ENCODE measurements around the gene ANXA8L1.
"Not testable (repeated sequence)": the region's sequence is repeated elsewhere in the genome, so short reads cannot be mapped to it uniquely, and the experiment has no call there.

DNA sequence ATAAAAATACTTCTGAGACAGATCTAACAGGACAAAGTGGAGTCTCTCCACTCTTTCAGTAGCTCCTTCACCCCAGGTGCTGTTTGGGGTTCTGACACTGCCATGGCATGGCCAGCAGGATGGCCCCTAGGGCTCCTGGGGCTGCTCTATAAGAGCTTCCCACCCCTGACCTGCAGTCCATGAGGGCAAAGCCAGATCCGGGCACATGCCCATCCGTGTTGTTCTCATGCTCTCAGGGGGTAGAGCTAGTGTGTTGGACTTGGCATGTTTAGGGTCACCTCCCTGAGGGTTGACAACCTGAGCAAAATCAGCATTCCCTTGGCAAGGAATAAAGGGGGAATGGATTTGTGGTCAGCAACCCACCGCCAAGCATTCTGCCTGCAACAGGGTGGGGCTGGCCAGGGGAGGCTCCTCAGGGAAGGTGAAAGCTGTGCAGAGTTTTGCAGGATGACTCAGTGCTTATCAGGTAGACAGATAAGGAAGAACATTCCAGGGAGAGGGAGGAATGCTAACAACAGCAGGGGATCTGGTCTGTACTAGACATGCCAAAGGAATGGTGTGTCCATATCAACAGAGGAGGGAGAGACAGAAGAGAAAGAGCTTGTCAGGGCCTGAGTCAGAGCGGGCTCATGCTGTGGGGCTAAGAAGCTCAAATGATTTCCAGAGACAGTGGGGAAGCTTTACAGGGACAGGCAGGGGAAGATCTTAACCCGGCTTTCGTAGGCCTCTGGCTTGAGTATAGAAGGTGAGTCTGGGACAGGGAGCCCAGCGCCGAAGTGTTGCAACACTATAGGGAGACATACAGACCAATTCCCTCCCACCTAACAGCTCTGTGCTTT, 21.1 kb downstream of the ANXA8L1 start:
- TF ChIP-seq, protein P1, sequence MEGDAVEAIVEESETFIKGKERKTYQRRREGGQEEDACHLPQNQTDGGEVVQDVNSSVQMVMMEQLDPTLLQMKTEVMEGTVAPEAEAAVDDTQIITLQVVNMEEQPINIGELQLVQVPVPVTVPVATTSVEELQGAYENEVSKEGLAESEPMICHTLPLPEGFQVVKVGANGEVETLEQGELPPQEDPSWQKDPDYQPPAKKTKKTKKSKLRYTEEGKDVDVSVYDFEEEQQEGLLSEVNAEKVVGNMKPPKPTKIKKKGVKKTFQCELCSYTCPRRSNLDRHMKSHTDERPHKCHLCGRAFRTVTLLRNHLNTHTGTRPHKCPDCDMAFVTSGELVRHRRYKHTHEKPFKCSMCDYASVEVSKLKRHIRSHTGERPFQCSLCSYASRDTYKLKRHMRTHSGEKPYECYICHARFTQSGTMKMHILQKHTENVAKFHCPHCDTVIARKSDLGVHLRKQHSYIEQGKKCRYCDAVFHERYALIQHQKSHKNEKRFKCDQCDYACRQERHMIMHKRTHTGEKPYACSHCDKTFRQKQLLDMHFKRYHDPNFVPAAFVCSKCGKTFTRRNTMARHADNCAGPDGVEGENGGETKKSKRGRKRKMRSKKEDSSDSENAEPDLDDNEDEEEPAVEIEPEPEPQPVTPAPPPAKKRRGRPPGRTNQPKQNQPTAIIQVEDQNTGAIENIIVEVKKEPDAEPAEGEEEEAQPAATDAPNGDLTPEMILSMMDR (IDR thresholded peaks at IDR 0.05) = not testable (repeated sequence)
- not testable (repeated sequence) for TF ChIP-seq POLR2AphosphoS5 (IDR thresholded peaks at IDR 0.05; ENCODE audit: insufficient read depth in 1 of 2, low read depth in 1 of 2)
